Activated CD8-positive, alpha-beta memory T cell treated with anti-CD3 and anti-CD28 coated beads, Interleukin-2, amount 50 U/mL, for 4 hours (primary cell): Measurements from ENCODE around the gene BMI1.

Experiments
- DNase-seq: peaks from one replicate; pipeline ENCODE4 v3.0.0-alpha.2; 2020

BMI1 gene

GRCh38 chr10:22319980-22320558 lies 830 bp upstream of the BMI1 start:
- DNase-seq, result no peak

- peak; percentile 70 for DNase-seq
Measured at GRCh38 chr10:22321156-22321923, 441 bp downstream of the BMI1 start.

GRCh38 chr10:22321924-22322640 lies 1.2 kb downstream of the BMI1 start:
- DNase-seq, result peak; percentile 40

- no peak for DNase-seq
Measured at GRCh38 chr10:22322641-22323160, 1.8 kb downstream of the BMI1 start.

GRCh38 chr10:22323538-22324305 lies 2.8 kb downstream of the BMI1 start:
- no peak for DNase-seq

GRCh38 chr10:22324413-22324812 lies 3.5 kb downstream of the BMI1 start:
- no peak for DNase-seq

- no peak for DNase-seq
Measured at GRCh38 chr10:22324893-22325271, 4.0 kb downstream of the BMI1 start.

GRCh38 chr10:22325272-22326144 lies 4.6 kb downstream of the BMI1 start:
- DNase-seq, result peak; percentile 64

- no peak for DNase-seq
Measured at GRCh38 chr10:22326145-22326702, 5.3 kb downstream of the BMI1 start.

GRCh38 chr10:22329150-22329549 lies 8.3 kb downstream of the BMI1 start:
- no peak for DNase-seq

GRCh38 chr10:22332116-22332692 lies 11.3 kb downstream of the BMI1 start:
- DNase-seq, result no peak

GRCh38 chr10:22333167-22333974 lies 12.5 kb downstream of the BMI1 start:
- no peak for DNase-seq

GRCh38 chr10:22333975-22334282 lies 13.0 kb downstream of the BMI1 start:
- no peak for DNase-seq

- DNase-seq, result no peak
Measured at GRCh38 chr10:22334414-22335172, 13.7 kb downstream of the BMI1 start.

- peak; percentile 59 for DNase-seq
Measured at GRCh38 chr10:22335173-22335933, 14.5 kb downstream of the BMI1 start.

- no peak for DNase-seq
Measured at GRCh38 chr10:22338185-22338900, 17.4 kb downstream of the BMI1 start.

- no peak for DNase-seq
Measured at GRCh38 chr10:22338931-22339330, 18.0 kb downstream of the BMI1 start.

- no peak for DNase-seq
Measured at GRCh38 chr10:22339761-22340328, 18.9 kb downstream of the BMI1 start.
